H1 (cell line): ENCODE measurements around the gene ITFG2.

Experiments used
- BACH1 ChIP-seq: IDR thresholded peaks from 2 replicates; pipeline ENCODE4 v1.6.1; 2012; ENCODE audit warnings: low read length, improper control_type of control experiment
- CEBPB ChIP-seq: IDR thresholded peaks from 2 replicates; pipeline ENCODE4 v1.6.1; 2012; ENCODE audit warnings: low read depth, low read length
- CHD1 ChIP-seq: IDR thresholded peaks from 2 replicates; pipeline ENCODE4 v1.6.1; 2012; ENCODE audit warnings: low read depth, low read length, improper control_type of control experiment
- CTCF ChIP-seq, 3 experiments: IDR thresholded peaks; 1 replicate in 2 of 3; 2 replicates in 1 of 3; pipeline versions ENCODE4 v1.5.1 to v1.6.1; 2011; ENCODE audit warnings: low read length in 3 of 3, mild to moderate bottlenecking in 3 of 3, inconsistent platforms in 2 of 3, low read depth in 1 of 3, moderate library complexity in 1 of 3; ENCODE audit not compliant: insufficient read depth in 1 of 3; ENCODE audit errors: control extremely low read depth in 1 of 3
- EGR1 ChIP-seq: IDR thresholded peaks from 2 replicates; pipeline ENCODE4 v1.6.1; 2011; ENCODE audit warnings: low read depth, low read length, borderline replicate concordance
- EP300 ChIP-seq, 2 experiments: IDR thresholded peaks; 1 replicate in 1 of 2; 2 replicates in 1 of 2; pipeline ENCODE4 v1.6.1; 2011 to 2012; ENCODE audit warnings: low read depth in 2 of 2, low read length in 2 of 2, mild to moderate bottlenecking in 2 of 2, borderline replicate concordance in 1 of 2, inconsistent platforms in 1 of 2, moderate library complexity in 1 of 2
- EZH2 ChIP-seq: fragments of 200-600 bp; sonication (generic); IDR thresholded peaks from 2 replicates; pipeline ENCODE4 v1.7.1; 2012; ENCODE audit warnings: low read depth, mild to moderate bottlenecking, moderate library complexity, low read length, inconsistent platforms; ENCODE audit not compliant: severe bottlenecking
- JUN ChIP-seq: IDR thresholded peaks from 2 replicates; pipeline ENCODE4 v1.6.1; 2011; ENCODE audit warnings: low read depth, mild to moderate bottlenecking, improper control_type of control experiment, low read length
- JUND ChIP-seq: IDR thresholded peaks from 2 replicates; pipeline ENCODE4 v1.6.1; 2011; ENCODE audit warnings: mild to moderate bottlenecking, improper control_type of control experiment, low read length
- POLR2A ChIP-seq, 2 experiments: IDR thresholded peaks; 1 replicate in 1 of 2; 2 replicates in 1 of 2; pipeline ENCODE4 v1.6.1; 2011; ENCODE audit warnings: low read depth in 2 of 2, low read length in 2 of 2, mild to moderate bottlenecking in 2 of 2; ENCODE audit errors: control extremely low read depth in 1 of 2
- POLR2AphosphoS5 ChIP-seq: IDR thresholded peaks from 2 replicates; pipeline ENCODE4 v1.6.1; 2011; ENCODE audit warnings: low read depth, low read length
- SAP30 ChIP-seq: fragments of 300-600 bp; sonication (generic); IDR thresholded peaks from 2 replicates; pipeline ENCODE4 v1.7.1; 2012; ENCODE audit warnings: low read length, moderate library complexity, mild to moderate bottlenecking, inconsistent platforms; ENCODE audit not compliant: insufficient read depth, insufficient replicate concordance
- TAF1 ChIP-seq: IDR thresholded peaks from 2 replicates; pipeline ENCODE4 v1.6.1; 2011; ENCODE audit warnings: mild to moderate bottlenecking, low read depth, low read length

- no peak for TF ChIP-seq CHD1
- no peak for TF ChIP-seq JUND
- TF ChIP-seq CTCF (IDR thresholded peaks at IDR 0.05; ENCODE audit: control extremely low read depth in 1 of 3, insufficient read depth in 1 of 3, low read depth in 1 of 3, low read length in 3 of 3) = no peak
- no peak for TF ChIP-seq POLR2AphosphoS5
- no peak for TF ChIP-seq CEBPB
- no peak for TF ChIP-seq BACH1
- no peak for TF ChIP-seq SAP30
- TF ChIP-seq POLR2A (IDR thresholded peaks at IDR 0.05; ENCODE audit: control extremely low read depth in 1 of 2, low read depth in 2 of 2, low read length in 2 of 2) = no peak
- TF ChIP-seq EZH2 = no peak
- no peak for TF ChIP-seq EGR1
- no peak for TF ChIP-seq EP300 (IDR thresholded peaks at IDR 0.05; ENCODE audit: borderline replicate concordance in 1 of 2, low read depth in 2 of 2, low read length in 2 of 2)
- TF ChIP-seq TAF1 = no peak
- no peak for TF ChIP-seq JUN
Observed at GRCh38 chr12:2776129-2776806, 36.2 kb upstream of the ITFG2 start.
